K562 (cell line): ENCODE results near the gene MFF.

Source experiments
- ARID2 ChIP-seq: fragments of 450-650 bp; IDR thresholded peaks from 2 replicates; pipeline ENCODE4 v1.6.1; 2017; ENCODE audit warnings: antibody characterized with exemption, mild to moderate bottlenecking
- CREM ChIP-seq: IDR thresholded peaks from 2 replicates; pipeline ENCODE4 v1.6.1; 2014; ENCODE audit warnings: antibody characterized with exemption, low read depth
- CTCF ChIP-seq, 3 experiments: IDR thresholded peaks in 2 of 3; conservative IDR thresholded peaks in 1 of 3; 2 replicates each; pipeline ENCODE4 v1.5.1; 2011 to 2012; ENCODE audit warnings: low read length in 3 of 3, mild to moderate bottlenecking in 3 of 3, control low read depth in 2 of 3, improper control_type of control experiment in 1 of 3, inconsistent platforms in 1 of 3, low read depth in 1 of 3, mixed read lengths in 1 of 3, moderate library complexity in 1 of 3; ENCODE audit not compliant: insufficient read depth in 2 of 3
- GABPA ChIP-seq: fragments of 200-800 bp; sonication (Bioruptor generic); conservative IDR thresholded peaks from 2 replicates; pipeline ENCODE4 v1.6.1; 2016; ENCODE audit warnings: low read depth, missing genetic modification characterization, missing compliant biosample characterization
- HDAC6 ChIP-seq: IDR thresholded peaks from 2 replicates; pipeline ENCODE4 v1.6.1; 2012; ENCODE audit warnings: low read depth, mild to moderate bottlenecking, control low read depth, inconsistent platforms, low read length, moderate library complexity
- NKRF ChIP-seq: fragments of 450-650 bp; IDR thresholded peaks from 2 replicates; pipeline ENCODE4 v1.6.1; 2016; ENCODE audit warnings: borderline replicate concordance
- NRF1 ChIP-seq, 2 experiments: fragments of 450-650 bp; IDR thresholded peaks in 1 of 2; conservative IDR thresholded peaks in 1 of 2; 2 replicates each; pipeline ENCODE4 v1.6.1; 2014; ENCODE audit warnings: mild to moderate bottlenecking in 2 of 2
- POLR2A ChIP-seq: fragments of 450-650 bp; conservative IDR thresholded peaks from 2 replicates; pipeline ENCODE4 v1.6.1; 2016
- SAFB ChIP-seq: fragments of 200-400 bp; formaldehyde crosslinking; IDR thresholded peaks from 2 replicates; pipeline ENCODE4 v1.6.1; 2017; ENCODE audit warnings: low read depth, low read length, borderline replicate concordance
- TBP ChIP-seq: optimal IDR thresholded peaks from 2 replicates; pipeline ENCODE3; 2011; ENCODE audit warnings: low read depth, low read length, improper control_type of control experiment
- ZZZ3 ChIP-seq: fragments of 450-650 bp; IDR thresholded peaks from 2 replicates; pipeline ENCODE4 v1.6.1; 2016; ENCODE audit warnings: antibody characterized with exemption, mild to moderate bottlenecking, moderate library complexity

GRCh38 chr2:227337442-227337841 lies 12.4 kb downstream of the MFF start:
- TF ChIP-seq CREM (no peak), ZZZ3 (no peak), CTCF (IDR thresholded peaks at IDR 0.05 in 2 of 3, conservative IDR thresholded peaks at IDR 0.05 in 1 of 3; ENCODE audit: insufficient read depth in 2 of 3, low read depth in 1 of 3, low read length in 3 of 3) (no peak), ARID2 (no peak), HDAC6 (no peak), GABPA (no peak), SAFB (no peak), POLR2A (no peak), TBP (no peak), NKRF (no peak), NRF1 (conservative IDR thresholded peaks at IDR 0.05 in 1 of 2, IDR thresholded peaks at IDR 0.05 in 1 of 2) (no peak)
